Nephron progenitor cell (in vitro differentiated cells): ENCODE measurements around the gene COL11A2.
A peak's percentile ranks its signal among the peaks of the same experiment; 100 is the strongest.

Source experiments
- DNase-seq: peaks from one replicate; pipeline ENCODE4 v3.0.0; 2021
- H3K27ac Mint-ChIP-seq: 2 replicates; pipeline ENCODE4 v1.8.0; 2021; ENCODE audit warnings: mild to moderate bottlenecking, moderate library complexity, mixed read lengths
- H3K27me3 Mint-ChIP-seq: 2 replicates; pipeline ENCODE4 v1.8.0; 2021; ENCODE audit warnings: mild to moderate bottlenecking, low read depth, mixed read lengths; ENCODE audit not compliant: poor library complexity
- H3K36me3 Mint-ChIP-seq: 2 replicates; pipeline ENCODE4 v1.8.0; 2021; ENCODE audit warnings: low read depth, mixed read lengths
- H3K4me1 Mint-ChIP-seq: 2 replicates; pipeline ENCODE4 v1.8.0; 2021; ENCODE audit warnings: mixed read lengths
- H3K4me3 Mint-ChIP-seq: 2 replicates; pipeline ENCODE4 v1.8.0; 2021; ENCODE audit warnings: mild to moderate bottlenecking, moderate library complexity, mixed read lengths
- H3K9me3 Mint-ChIP-seq: 2 replicates; pipeline ENCODE4 v1.8.0; 2021; ENCODE audit warnings: mild to moderate bottlenecking, moderate library complexity, mixed read lengths
- CTCF ChIP-seq: fragments of 200-600 bp; sonication (generic); IDR thresholded peaks from 2 replicates; pipeline ENCODE4 v1.5.0; 2021; ENCODE audit warnings: antibody characterized with exemption

The COL11A2 gene

GRCh38 chr6:33177552-33178446 lies 14.5 kb downstream of the COL11A2 start:
- Mint-ChIP-seq H3K4me1 (peaks cover 43% of the 10 kb centered on the region), H3K27ac (peak overlapping the region; percentile 88), H3K9me3 (no peaks in the 10 kb centered on the region), H3K36me3 (no peaks in the 10 kb centered on the region), H3K27me3 (peaks cover 63% of the 10 kb centered on the region), H3K4me3 (peak overlapping the region; percentile 66)
- DNase-seq = no peak
- no peak for TF ChIP-seq CTCF

- Mint-ChIP-seq H3K4me3 (no peak overlapping the region), H3K4me1 (peaks cover 48% of the 10 kb centered on the region), H3K27ac (no peak overlapping the region), H3K27me3 (peaks cover 65% of the 10 kb centered on the region), H3K9me3 (no peaks in the 10 kb centered on the region), H3K36me3 (no peaks in the 10 kb centered on the region)
- no peak for TF ChIP-seq CTCF
- no peak for DNase-seq
Measured at GRCh38 chr6:33176906-33177305, 15.4 kb downstream of the COL11A2 start.

- DNase-seq = no peak
- peaks cover 57% of the 10 kb centered on the region for H3K27me3 Mint-ChIP-seq
- H3K4me3 Mint-ChIP-seq = no peak overlapping the region
- no peaks in the 10 kb centered on the region for H3K9me3 Mint-ChIP-seq
- TF ChIP-seq CTCF = no peak
- H3K4me1 Mint-ChIP-seq = peaks cover 41% of the 10 kb centered on the region
- H3K36me3 Mint-ChIP-seq = no peaks in the 10 kb centered on the region
- H3K27ac Mint-ChIP-seq = no peak overlapping the region
Measured at GRCh38 chr6:33175436-33176069, 16.7 kb downstream of the COL11A2 start.

- Mint-ChIP-seq H3K4me1 (peaks cover 41% of the 10 kb centered on the region), H3K36me3 (no peaks in the 10 kb centered on the region), H3K27me3 (peaks cover 51% of the 10 kb centered on the region), H3K9me3 (no peaks in the 10 kb centered on the region), H3K27ac (no peak overlapping the region), H3K4me3 (no peak overlapping the region)
- no peak for DNase-seq
- no peak for TF ChIP-seq CTCF
Measured at GRCh38 chr6:33174784-33175183, 17.5 kb downstream of the COL11A2 start.

GRCh38 chr6:33173535-33174180 lies 18.6 kb downstream of the COL11A2 start:
- peaks cover 40% of the 10 kb centered on the region for H3K4me1 Mint-ChIP-seq
- DNase-seq = no peak
- TF ChIP-seq CTCF = no peak
- no peaks in the 10 kb centered on the region for H3K9me3 Mint-ChIP-seq
- H3K4me3 Mint-ChIP-seq = no peak overlapping the region
- H3K27me3 Mint-ChIP-seq = peaks cover 54% of the 10 kb centered on the region
- H3K36me3 Mint-ChIP-seq = no peaks in the 10 kb centered on the region
- no peak overlapping the region for H3K27ac Mint-ChIP-seq
